ENCODE results near the gene CACNA2D1. TPM values are rescaled to one million over a fixed set of nuclear protein-coding genes. Genes with fewer than 3 reads are reported as not detected.

CACNA2D1 gene
- total RNA-seq, 4 donors from 2014 or later, result 29.8 to 47.6 (median 36.6) TPM

DNA sequence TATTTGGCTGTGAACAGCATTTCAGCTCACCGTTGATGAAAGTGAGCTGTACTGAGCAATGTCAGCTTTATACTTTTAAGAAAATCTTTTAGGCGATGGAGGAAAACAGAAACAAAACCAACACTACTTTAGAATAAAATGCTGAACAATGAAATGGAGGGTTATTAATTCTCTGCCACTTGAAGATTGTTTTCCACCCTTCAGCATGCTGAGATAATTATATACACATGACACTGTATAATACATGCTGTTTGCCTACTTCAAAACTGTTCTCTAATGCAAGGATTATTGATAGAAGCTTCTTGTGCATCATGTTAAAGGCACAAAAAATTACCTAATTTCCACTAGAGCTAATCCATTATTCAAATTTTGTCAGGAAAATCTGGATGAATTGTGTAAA is 66.8 kb downstream of the CACNA2D1 start:
- ATAC-seq, result no peak
- Histone ChIP-seq H3K9me3 (no peaks in the 10 kb centered on the region), H3K27ac (no peak overlapping the region), H3K4me3 (no peak overlapping the region), H3K36me3 (no peaks in the 10 kb centered on the region), H3K27me3 (no peaks in the 10 kb centered on the region), H3K4me1 (no peaks in the 10 kb centered on the region)
- TF ChIP-seq EP300 (IDR thresholded peaks at IDR 0.05) (no peak), POLR2AphosphoS5 (IDR thresholded peaks at IDR 0.05) (no peak), POLR2A (IDR thresholded peaks at IDR 0.05) (no peak), CTCF (IDR thresholded peaks at IDR 0.05) (no peak)
- 69 to 89% methylated on average over 1 to 2 of the region's 2 CpGs for whole genome bisulfite sequencing, 2 donors (ENCODE audit: low coverage in 1 of 2)

GRCh38 chr7:82375713-82376112 is 67.9 kb downstream of the CACNA2D1 start:
- TF ChIP-seq EP300 (IDR thresholded peaks at IDR 0.05) (no peak), CTCF (IDR thresholded peaks at IDR 0.05) (no peak), POLR2A (IDR thresholded peaks at IDR 0.05) (no peak), POLR2AphosphoS5 (IDR thresholded peaks at IDR 0.05) (no peak)
- no peaks in the 10 kb centered on the region for H3K4me1 ChIP-seq
- no peak for ATAC-seq
- H3K9me3 ChIP-seq, result no peaks in the 10 kb centered on the region
- 71 to 80% methylated on average over 2 to 3 of the region's 3 CpGs for WGBS, 2 donors (ENCODE audit: low coverage in 1 of 2)
- no peak overlapping the region for H3K27ac ChIP-seq
- no peak overlapping the region for H3K4me3 ChIP-seq
- no peaks in the 10 kb centered on the region for H3K36me3 ChIP-seq
- H3K27me3 ChIP-seq, result no peaks in the 10 kb centered on the region

- Histone ChIP-seq H3K9me3 (no peaks in the 10 kb centered on the region), H3K27me3 (no peaks in the 10 kb centered on the region), H3K27ac (no peak overlapping the region), H3K4me3 (no peak overlapping the region), H3K36me3 (no peaks in the 10 kb centered on the region), H3K4me1 (no peaks in the 10 kb centered on the region)
- ATAC-seq, result no peak
- WGBS, 2 donors (ENCODE audit: low coverage in 1 of 2), result 75 to 100% methylated on average over 1 of the region's 1 CpG
- TF ChIP-seq POLR2AphosphoS5 (IDR thresholded peaks at IDR 0.05) (no peak), POLR2A (IDR thresholded peaks at IDR 0.05) (no peak), CTCF (IDR thresholded peaks at IDR 0.05) (no peak), EP300 (IDR thresholded peaks at IDR 0.05) (no peak)
Measured at GRCh38 chr7:82375129-82375528, 68.4 kb downstream of the CACNA2D1 start.

GRCh38 chr7:82373926-82374635 is 69.5 kb downstream of the CACNA2D1 start:
- WGBS, 2 donors (ENCODE audit: low coverage in 1 of 2), result 52 to 73% methylated on average over 7 of the region's 7 CpGs
- Histone ChIP-seq H3K27ac (no peak overlapping the region), H3K4me1 (no peaks in the 10 kb centered on the region), H3K27me3 (no peaks in the 10 kb centered on the region), H3K9me3 (no peaks in the 10 kb centered on the region), H3K36me3 (no peaks in the 10 kb centered on the region), H3K4me3 (no peak overlapping the region)
- ATAC-seq, result no peak
- TF ChIP-seq EP300 (IDR thresholded peaks at IDR 0.05), result no peak
- TF ChIP-seq POLR2A (IDR thresholded peaks at IDR 0.05), result no peak
- no peak for TF ChIP-seq CTCF (IDR thresholded peaks at IDR 0.05)
- no peak for TF ChIP-seq POLR2AphosphoS5 (IDR thresholded peaks at IDR 0.05)

- ATAC-seq, result no peak
- H3K4me3 ChIP-seq, result no peak overlapping the region
- peaks cover 0 to 24% (median 0%) of the 10 kb centered on the region in 3 donors for H3K4me1 ChIP-seq
- no peaks in the 10 kb centered on the region for H3K27me3 ChIP-seq
- H3K36me3 ChIP-seq, result no peaks in the 10 kb centered on the region
- H3K27ac ChIP-seq, result no peak overlapping the region
- WGBS, 2 donors (ENCODE audit: low coverage in 1 of 2), result 100% methylated on average over 1 to 2 of the region's 2 CpGs
- H3K9me3 ChIP-seq, result no peaks in the 10 kb centered on the region
- no peak for TF ChIP-seq CTCF (IDR thresholded peaks at IDR 0.05)
- no peak for TF ChIP-seq POLR2A (IDR thresholded peaks at IDR 0.05)
- TF ChIP-seq EP300 (IDR thresholded peaks at IDR 0.05), result no peak
- no peak for TF ChIP-seq POLR2AphosphoS5 (IDR thresholded peaks at IDR 0.05)
Measured at GRCh38 chr7:82364671-82365070, 78.9 kb downstream of the CACNA2D1 start.
